ENCODE data around the gene LRWD1.
"Not testable (repeated sequence)": the region's sequence is repeated elsewhere in the genome, so short reads cannot be mapped to it uniquely, and the experiment has no call there.

GRCh38 chr7:102481962-102482361 is 17.2 kb downstream of the LRWD1 start:
- not testable (repeated sequence) for TF ChIP-seq CTCF (IDR thresholded peaks at IDR 0.05; ENCODE audit: low read length); EZH2 (IDR thresholded peaks at IDR 0.05; ENCODE audit: borderline replicate concordance, low read length)
